NCI-H1436 (cell line): Measurements from ENCODE around the gene TIMM29.
A peak's percentile ranks its signal among the peaks of the same experiment; 100 is the strongest.
"Not testable (repeated sequence)": the region's sequence is repeated elsewhere in the genome, so short reads cannot be mapped to it uniquely, and the experiment has no call there.

Experiments
- DNase-seq: peaks from one replicate; lab custom pipeline; 2025; lab: John Stamatoyannopoulos, UW

Gene TIMM29

GRCh38 chr19:10912619-10913018, 16.0 kb upstream of the TIMM29 start:
- DNase-seq: no peak

GRCh38 chr19:10913716-10914340, 14.8 kb upstream of the TIMM29 start:
- no peak for DNase-seq

DNA sequence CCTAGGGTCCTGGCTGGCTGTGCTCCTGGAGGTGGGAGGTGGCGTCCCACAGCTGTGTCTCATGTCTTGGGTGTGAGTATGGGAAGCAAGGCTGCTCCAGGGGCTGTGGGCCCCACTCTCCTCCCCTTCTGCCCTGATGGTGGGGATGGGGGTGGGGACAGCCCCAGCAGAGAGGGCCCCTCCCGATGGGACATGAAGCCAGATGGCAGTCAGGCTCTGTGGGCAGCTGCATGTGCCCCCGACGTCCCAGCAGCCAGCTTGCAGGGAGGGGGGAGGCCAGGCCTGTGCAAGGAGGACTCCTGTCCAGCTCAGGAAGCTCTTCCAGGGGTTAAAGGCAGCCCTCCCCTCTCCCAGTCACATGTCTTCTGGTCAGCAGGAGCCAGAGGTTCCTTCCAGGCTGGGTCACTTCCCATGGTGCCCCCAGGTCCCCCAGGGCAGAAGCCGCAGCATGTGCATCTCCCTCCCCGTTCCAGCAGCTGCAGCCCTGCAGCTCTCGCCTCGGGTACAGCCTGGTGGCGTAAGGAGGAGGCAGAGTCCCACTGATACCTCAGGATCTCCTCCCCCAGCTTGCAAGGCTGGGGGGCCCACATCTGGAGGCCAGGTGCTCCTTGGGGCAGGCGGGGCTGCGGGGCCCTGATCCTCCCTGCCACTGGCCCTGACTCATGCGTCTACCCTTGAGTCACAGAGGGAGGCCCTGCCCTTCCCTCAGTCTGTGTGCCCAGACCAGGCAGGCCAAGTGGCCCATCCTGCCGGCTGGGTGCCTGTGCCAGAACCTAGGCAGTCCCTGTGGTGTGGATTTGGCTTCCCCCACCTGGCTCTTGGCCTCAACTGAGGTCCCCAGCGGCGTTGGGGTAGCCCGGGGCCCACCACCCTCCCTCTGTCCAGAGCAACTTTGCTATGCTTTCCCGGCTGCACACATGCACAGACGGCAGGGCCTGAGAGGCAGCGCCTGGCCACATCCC, 13.2 kb upstream of the TIMM29 start:
- DNase-seq: no peak

- DNase-seq: no peak
Observed at GRCh38 chr19:10916602-10917001, 12.0 kb upstream of the TIMM29 start.

- no peak for DNase-seq
Observed at GRCh38 chr19:10918359-10918758, 10.3 kb upstream of the TIMM29 start.

DNA sequence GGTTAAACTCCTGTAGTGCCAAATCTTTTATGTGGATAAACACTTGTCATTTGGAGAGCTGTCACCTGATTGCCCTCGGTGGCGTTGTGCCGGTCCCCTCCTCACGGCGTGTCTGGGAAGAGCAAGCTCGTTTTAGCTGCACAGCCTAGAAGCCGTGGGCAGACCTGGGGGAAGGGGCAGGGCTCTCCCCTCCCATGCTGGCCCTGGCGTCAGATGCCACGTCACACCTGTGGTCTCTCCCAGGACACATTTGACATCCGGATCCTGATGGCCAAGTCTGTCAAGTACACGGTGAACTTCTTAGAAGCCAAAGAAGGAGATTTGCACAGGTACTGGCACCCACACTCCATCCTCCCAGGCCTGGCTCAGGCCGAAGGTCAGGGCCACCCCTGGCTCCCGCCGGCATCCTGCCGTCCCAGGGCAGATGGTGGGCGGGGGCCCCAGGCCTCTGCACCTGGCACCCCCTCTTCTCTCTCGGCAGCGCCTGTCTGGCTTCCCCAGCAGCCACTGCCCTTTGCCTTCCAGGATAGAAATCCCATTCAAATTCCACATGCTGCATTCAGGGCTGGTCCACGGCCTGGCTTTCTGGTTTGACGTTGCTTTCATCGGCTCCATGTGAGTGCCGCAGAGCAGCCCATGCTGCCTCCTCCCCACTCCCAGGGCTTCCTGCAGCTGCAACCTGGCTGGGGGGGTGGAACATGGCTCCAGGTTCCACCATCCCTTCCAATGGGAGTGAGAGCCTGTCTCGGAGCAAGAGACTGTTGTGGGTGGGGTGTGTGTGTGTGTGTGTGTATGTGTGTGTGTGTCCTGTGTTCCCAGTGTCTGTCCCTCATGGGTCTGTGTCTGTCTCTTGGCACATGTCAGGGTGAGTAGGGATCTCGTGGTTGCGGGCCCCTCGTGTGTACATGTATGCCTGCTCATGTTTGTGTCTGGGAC, 9.0 kb upstream of the TIMM29 start:
- no peak for DNase-seq

GRCh38 chr19:10920288-10920655, 8.3 kb upstream of the TIMM29 start:
- no peak for DNase-seq

DNA sequence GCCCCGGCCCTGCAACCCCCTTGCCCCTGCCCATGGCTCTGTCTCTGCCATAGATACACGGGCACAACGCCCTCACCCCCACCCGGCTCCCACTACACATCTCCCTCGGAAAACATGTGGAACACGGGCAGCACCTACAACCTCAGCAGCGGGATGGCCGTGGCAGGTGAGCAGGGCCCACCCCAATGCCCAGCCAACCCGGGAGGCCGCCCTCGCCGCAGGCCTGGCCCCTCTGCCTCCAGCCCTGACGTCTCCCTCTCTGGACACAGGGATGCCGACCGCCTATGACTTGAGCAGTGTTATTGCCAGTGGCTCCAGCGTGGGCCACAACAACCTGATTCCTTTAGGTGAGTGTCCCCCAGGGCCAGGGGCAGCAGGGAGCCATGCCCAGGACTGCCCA, 7.8 kb upstream of the TIMM29 start:
- no peak for DNase-seq

GRCh38 chr19:10921199-10921909, 7.3 kb upstream of the TIMM29 start:
- DNase-seq: no peak

GRCh38 chr19:10921910-10922637, 6.5 kb upstream of the TIMM29 start:
- DNase-seq: no peak

DNA sequence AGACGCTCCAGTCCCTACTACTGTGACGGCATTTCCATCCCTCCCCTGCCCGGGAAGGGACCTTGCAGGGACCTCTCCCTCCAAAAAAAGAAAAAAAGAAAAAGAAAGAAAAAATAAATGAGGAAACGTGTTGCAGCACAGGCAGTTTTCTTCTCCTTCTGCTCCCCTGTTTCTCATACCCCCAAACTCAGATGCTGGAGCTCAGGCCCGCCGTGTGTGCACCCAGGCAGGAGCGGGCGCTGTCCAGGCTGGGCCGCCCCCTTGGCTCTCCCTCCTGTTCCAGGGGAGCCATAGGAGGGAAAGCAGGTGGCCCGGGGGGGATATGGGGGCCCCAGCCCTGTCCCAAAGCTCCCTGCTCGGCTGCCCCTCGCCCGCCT, 6.0 kb upstream of the TIMM29 start:
- no peak for DNase-seq

GRCh38 chr19:10923260-10924112, 5.1 kb upstream of the TIMM29 start:
- no peak for DNase-seq

- DNase-seq: no peak
Observed at GRCh38 chr19:10924597-10924996, 4.0 kb upstream of the TIMM29 start.

DNA sequence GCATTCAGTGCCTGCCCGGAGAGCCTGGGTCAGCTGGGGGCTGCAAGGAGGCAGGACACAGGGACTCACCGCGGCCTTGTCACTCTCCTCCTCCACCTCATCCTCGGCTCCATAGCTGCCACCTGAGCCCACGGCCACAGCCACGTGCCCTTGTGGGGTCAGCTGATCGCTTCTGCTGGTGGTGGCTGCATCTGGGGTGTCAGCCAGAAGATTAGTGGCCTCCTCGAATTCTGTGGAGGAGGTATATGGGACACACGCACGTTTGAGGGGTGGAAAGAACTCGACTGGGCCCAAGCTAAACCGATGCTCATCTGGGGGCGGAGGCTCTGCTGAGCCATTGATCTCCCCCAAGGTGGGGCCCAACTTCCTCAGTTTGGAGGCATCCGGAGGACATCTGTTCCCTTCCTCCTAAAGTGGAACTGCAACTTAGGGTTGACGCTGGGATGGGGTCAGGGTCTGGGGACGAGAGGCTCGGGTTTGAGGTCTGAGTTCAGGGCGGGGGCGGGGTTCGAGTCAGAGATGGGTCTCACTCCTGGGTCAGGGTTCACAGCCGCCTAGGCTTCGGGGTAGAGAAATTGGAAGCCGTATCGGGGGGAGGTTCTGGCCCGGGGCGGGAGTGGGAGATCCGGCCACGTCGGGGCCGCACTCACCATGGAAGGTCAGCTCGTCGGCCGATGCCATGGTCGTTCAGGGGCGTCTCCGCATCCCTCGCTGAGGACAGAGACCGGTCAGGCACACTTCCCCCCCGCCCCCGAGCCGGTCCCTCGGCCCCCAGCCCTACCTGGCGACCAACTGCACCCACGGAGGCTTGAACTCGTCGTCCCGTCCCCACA, 665 bp upstream of the TIMM29 start:
- DNase-seq: no peak

GRCh38 chr19:10929402-10929794, 787 bp downstream of the TIMM29 start:
- DNase-seq: no peak

DNA sequence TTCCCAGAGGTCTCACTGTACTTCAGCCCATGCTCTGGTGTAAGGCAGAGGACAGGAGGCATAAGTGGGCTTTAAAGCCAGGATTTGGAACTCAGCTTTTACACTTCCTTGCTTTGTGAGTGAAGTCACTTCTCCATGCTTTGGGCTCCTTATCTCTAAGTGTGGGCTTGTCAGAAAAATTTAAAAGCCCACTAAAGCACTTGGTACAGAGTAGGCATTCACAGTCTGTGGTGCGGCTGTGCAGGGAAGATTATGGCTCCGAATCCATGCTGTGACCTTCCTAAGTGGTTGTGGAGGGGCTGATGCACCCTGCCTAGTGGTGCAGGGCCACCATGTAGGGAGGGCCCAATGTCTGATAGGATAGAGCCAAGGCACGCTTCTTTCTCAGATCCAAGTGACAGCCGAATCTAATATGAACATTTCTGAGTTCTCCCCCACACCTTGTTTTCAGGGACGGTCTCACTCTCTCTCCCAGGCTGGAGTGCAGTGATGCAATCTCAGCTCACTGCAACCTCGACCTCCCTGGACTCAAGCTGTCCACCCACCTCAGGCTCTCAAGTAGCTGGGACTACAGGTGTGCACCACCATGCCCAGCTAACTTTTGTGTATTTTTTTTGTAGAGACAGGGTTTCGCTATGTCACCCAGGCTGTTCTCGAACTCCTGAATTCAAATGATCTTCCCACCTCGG, 6.9 kb downstream of the TIMM29 start:
- DNase-seq: no peak

DNA sequence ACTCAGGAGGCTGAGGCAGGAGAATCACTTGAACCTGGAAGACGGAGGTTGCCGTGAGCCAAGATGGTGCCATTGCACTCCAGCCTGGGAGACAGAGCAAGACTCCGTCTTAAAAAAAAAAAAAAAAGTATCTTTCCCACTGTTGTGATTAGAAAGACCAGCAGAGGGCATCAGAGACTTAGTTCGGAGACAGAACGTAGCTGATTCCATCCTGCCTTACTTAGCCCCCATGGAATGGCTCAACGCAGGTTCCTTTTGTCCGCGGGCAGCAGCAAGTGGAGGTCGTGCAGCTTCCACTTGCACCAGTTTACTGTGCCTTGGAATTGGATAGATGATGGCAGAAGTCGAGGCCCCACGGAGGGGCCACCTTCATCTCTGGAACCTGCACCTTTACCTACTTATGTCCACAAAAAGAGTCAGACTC, 8.1 kb downstream of the TIMM29 start:
- peak; percentile 87 for DNase-seq

- not testable (repeated sequence) for DNase-seq
Observed at GRCh38 chr19:10941649-10942048, 13.0 kb downstream of the TIMM29 start.

- not testable (repeated sequence) for DNase-seq
Observed at GRCh38 chr19:10943412-10943811, 14.8 kb downstream of the TIMM29 start.
